ENCODE data around the gene CREG1. TPM values are rescaled to one million over a fixed set of nuclear protein-coding genes. Genes with fewer than 3 reads are reported as not detected.

Gene CREG1
- total RNA-seq = 13.8 and 15.6 TPM in 2 replicates

DNA sequence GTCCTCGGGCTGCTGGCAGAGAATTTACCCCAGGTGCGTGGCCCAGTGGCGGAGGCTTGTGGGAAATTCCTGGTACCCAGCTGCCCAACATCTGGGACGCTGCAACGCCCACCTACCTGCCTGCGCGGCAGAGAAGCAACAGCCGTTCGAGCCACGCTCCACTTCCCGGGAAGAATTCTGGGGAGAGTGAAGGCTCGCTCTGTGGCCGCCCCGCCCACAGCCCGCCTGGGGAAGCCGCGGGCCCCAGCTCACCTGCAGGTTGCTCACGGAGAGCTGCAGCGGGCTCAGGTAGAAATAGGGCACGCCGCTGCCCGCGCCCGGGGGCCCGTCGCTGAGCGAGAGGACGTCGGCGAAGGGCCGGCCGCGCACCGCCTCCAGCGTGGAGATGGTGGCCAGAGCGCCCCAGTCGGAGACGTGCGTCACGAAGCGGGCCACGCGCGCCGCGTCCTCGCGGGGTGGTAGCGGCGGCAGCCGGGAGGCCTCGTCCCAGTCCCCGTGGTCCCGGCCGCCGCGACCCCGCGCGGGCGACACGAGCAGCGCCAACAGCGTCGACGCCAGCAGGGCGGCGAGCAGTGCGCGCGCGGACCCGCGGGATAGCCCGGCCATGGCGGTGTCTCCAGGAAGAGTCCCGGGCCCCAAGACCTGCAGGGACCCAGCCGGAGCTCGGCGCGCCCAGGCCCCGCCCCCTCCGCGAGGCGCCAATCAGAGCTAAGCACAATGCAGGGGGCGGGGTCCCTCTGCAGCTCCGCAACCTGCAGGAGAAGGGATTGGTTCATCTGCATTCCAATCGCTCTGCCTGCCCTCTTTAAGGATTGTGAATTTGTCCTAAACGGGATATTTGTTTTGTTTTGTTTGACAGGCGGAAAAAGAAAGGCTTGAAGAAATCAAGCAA, at the start of gene CREG1:
TSS of gene CREG1 (minus strand) at position 627 of the 892 bp plus-strand sequence.
- Mint-ChIP-seq H3K36me3 (ENCODE audit: low read depth) (no peaks in the 10 kb centered on the region), H3K27me3 (ENCODE audit: low read depth) (peaks cover 8% of the 10 kb centered on the region), H3K9me3 (no peaks in the 10 kb centered on the region), H3K4me1 (ENCODE audit: low read depth) (peaks cover 27% of the 10 kb centered on the region), H3K4me3 (ENCODE audit: low read depth) (peak within 1 kb of the TSS; percentile 86), H3K27ac (peak within 1 kb of the TSS; percentile 40)
- intact Hi-C loops (cut with micrococcal nuclease) = loop anchor here (2.0 to 5.0 kb wide), 3 partner anchors 37 to 384 kb away; partner anchors contain the start of genes DCAF6, MPC2 and POU2F1
- peak; percentile 86 for DNase-seq (ENCODE audit: low spot score)

DNA sequence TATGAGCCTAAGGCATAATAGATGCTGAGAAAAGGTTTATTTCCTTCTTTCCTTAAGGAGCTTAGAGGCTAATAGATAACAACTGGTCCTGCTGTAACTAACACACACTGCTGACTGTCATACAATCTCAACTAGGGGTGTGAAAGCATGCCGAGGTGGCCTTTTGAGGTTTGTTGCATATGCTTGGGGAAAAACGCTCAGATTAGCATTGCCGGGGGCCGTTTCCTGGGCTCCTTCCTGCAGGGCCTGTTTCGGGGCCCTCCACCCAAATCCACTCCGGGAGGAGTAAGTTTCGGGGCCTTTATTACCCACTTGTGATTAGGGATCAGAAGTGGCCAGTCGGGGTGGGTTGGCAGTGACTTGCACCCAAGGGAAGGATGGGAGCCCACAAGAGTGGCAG, 49.3 kb upstream of the CREG1 start:
- Mint-ChIP-seq H3K9me3 (peaks cover 10% of the 10 kb centered on the region), H3K36me3 (ENCODE audit: low read depth) (peaks cover 15% of the 10 kb centered on the region), H3K27ac (peak overlapping the region; percentile 59), H3K4me3 (ENCODE audit: low read depth) (no peak overlapping the region), H3K27me3 (ENCODE audit: low read depth) (no peaks in the 10 kb centered on the region), H3K4me1 (ENCODE audit: low read depth) (peaks cover 46% of the 10 kb centered on the region)
- intact Hi-C loops (cut with micrococcal nuclease) = no loop called here
- no peak for DNase-seq (ENCODE audit: low spot score)

DNA sequence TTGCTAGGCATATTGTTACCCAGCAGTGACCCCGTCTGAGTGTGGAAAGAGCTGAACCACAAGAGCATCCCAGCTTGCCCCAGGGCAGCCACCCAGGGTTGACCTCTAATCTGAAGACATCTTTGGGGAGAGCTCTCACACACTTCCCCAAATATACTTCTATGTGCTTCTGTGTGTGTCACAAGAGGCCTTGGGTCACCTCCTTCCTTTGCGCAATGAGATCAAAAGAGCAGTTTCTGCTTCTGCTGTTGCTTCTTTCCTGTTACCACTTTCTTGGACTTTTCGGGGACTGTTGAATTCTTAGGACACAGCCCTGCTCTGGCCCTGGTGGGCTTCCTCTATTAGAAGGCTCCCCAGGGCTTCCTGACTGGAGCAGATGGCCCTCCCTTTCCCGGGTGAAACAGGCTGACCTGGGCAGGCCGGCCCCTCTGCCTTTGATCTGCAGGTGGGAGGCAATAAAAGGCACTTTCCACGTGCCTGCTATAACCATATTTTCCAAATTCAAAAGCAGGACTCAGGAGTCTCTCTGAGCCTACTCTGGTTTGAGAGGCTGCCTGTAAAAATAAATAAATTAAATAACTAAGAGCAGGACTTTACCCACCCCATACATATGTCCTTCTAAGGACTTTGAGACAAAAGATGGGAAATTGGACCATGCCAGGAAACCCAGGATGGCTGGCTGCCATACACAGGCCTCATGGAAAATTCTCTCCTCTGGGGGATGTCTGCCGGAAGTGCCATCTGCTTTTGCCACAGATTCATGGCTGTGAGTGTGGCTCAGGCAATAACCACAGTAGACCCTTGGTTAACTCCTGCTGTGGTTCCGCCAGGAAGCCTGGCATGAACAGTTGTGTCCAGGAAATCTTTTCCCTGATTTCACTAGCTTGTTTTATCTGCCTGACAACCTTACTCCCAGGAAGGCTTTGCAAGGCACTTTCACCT, 48.2 kb upstream of the CREG1 start:
- intact Hi-C loops (cut with micrococcal nuclease) = loop anchor here (1.0 kb wide), 1 partner anchor 16 kb away; no protein-coding TSS in a partner anchor
- Mint-ChIP-seq H3K9me3 (peaks cover 2% of the 10 kb centered on the region), H3K36me3 (ENCODE audit: low read depth) (peaks cover 7% of the 10 kb centered on the region), H3K27ac (peak overlapping the region; percentile 72), H3K27me3 (ENCODE audit: low read depth) (no peaks in the 10 kb centered on the region), H3K4me1 (ENCODE audit: low read depth) (peaks cover 46% of the 10 kb centered on the region), H3K4me3 (ENCODE audit: low read depth) (peak overlapping the region; percentile 53)
- no peak for DNase-seq (ENCODE audit: low spot score)

DNA sequence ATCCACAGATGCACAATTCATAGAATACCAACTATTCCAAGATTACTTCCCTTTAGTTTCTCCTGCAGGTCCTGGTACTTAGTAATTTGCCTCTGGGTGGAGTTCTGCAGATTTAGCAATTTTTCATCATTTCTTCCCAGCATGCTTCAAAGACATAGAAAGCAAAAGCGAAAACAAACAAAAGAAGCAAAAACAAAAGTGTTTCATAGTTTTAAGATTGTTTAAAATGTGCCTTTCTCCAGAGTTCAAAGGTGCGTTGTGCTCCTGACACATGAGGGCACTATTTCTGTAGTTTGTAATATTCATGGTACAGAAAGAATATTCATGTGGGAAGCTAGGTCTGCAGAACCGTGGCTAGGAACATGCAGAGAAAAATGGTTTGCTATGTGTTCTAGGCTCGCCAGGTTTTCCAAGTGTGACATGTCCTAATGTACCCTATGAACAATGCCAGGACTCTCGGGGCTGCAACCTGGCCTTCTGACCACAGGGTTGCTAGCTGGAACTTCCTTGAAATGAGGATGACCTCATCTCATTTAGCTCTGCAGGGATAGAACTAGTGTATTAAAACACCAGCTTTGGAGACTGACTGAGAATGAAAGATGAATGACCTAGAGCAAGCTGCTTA, 46.5 kb upstream of the CREG1 start:
- peaks cover 4% of the 10 kb centered on the region for H3K36me3 Mint-ChIP-seq (ENCODE audit: low read depth)

DNA sequence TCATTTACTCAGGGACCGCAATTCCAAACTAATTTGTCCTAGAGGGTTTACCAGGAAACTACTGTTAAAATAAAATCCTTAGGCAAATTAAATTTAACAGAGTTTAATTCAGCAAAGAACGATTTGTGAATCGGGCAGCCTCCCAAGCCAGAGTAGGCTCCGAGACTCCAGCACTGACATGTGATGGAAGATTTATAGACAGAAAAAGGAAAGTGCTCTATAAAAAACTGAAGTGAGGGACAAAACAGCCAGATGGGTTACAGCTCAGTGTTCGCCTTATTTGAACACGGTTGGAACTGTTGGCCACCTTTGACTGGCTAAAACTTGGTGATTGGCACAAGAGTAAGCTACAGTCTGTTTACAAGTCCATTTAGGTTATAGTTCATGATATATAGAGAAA, 41.3 kb upstream of the CREG1 start:
- Mint-ChIP-seq H3K36me3 (ENCODE audit: low read depth) (no peaks in the 10 kb centered on the region), H3K27ac (no peak overlapping the region), H3K27me3 (ENCODE audit: low read depth) (peaks cover 2% of the 10 kb centered on the region), H3K4me1 (ENCODE audit: low read depth) (peaks cover 7% of the 10 kb centered on the region), H3K9me3 (no peaks in the 10 kb centered on the region), H3K4me3 (ENCODE audit: low read depth) (no peak overlapping the region)
- intact Hi-C loops (cut with micrococcal nuclease) = no loop called here
- no peak for DNase-seq (ENCODE audit: low spot score)

More for the DNA sequence above, 46.5 kb upstream of the CREG1 start:
- Mint-ChIP-seq H3K27ac (peak overlapping the region; percentile 72), H3K4me1 (ENCODE audit: low read depth) (peaks cover 46% of the 10 kb centered on the region), H3K4me3 (ENCODE audit: low read depth) (peak overlapping the region; percentile 37), H3K9me3 (no peaks in the 10 kb centered on the region), H3K27me3 (ENCODE audit: low read depth) (no peaks in the 10 kb centered on the region)
- intact Hi-C loops (cut with micrococcal nuclease) = loop anchor here (1.0 kb wide), 4 partner anchors 28 to 88 kb away; no protein-coding TSS in a partner anchor
- peak; percentile 38 for DNase-seq (ENCODE audit: low spot score)

DNA sequence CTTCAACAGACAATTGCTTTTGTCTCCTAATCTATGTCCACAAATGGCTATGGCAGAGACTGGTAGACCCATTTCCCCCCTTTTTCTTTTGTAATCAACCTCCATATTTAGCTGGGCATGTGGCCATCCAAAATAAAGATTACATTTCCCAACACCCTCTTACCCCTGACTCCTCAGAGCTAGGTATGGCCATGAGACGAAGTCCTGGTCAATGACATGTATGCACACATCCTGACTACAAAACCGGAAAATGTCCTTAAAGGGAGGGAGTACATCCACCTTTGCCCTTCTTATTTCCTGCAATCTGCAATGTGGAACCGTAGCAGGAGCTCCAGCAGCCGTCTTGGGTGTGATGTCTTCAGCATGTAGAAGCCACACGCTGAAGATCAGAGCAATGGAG, 40.3 kb upstream of the CREG1 start:
- Mint-ChIP-seq H3K4me1 (ENCODE audit: low read depth) (peaks cover 4% of the 10 kb centered on the region), H3K27me3 (ENCODE audit: low read depth) (peaks cover 2% of the 10 kb centered on the region), H3K4me3 (ENCODE audit: low read depth) (no peak overlapping the region), H3K27ac (no peak overlapping the region), H3K36me3 (ENCODE audit: low read depth) (no peaks in the 10 kb centered on the region), H3K9me3 (no peaks in the 10 kb centered on the region)
- intact Hi-C loops (cut with micrococcal nuclease) = no loop called here
- no peak for DNase-seq (ENCODE audit: low spot score)

DNA sequence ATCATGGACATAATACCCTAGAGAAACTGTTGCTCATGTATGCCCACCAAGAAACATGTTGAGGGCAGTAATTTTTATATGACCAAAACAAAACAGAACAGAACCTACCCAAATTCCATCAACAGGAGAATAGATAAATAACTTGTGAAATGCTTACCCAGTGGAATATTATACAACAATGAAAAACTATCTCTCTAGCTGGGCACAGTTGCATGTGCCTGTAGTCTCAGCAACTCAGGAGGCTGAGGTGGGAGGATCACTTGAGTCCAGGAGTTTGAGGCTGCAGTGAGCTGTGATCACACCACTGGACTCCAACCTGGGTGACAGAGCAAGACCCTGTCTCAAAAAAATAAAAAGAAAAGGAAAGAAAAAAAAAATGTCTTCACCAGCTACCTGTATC, 38.9 kb upstream of the CREG1 start:
- no peak overlapping the region for H3K4me3 Mint-ChIP-seq (ENCODE audit: low read depth)
- H3K27ac Mint-ChIP-seq = no peak overlapping the region
- no peak for DNase-seq (ENCODE audit: low spot score)

DNA sequence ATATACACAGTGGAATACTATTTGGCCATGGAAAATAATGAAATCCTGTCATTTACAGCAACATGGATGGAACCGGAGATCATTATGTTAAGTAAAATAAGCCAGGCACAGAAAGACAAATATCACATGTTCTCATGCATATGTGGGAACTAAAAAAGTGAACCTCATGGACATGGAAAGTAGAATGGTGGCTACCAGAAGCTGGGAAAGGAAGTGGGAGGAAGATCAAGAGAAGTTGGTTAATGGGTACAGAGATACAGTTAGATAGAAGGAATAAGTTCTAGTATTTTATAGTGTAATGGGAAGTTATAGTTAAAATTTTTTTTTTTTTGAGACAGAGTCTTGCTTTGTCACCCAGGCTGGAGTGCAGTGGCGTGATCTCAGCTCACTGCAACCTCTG, 34.8 kb upstream of the CREG1 start:
- H3K36me3 Mint-ChIP-seq (ENCODE audit: low read depth) = no peaks in the 10 kb centered on the region
- H3K4me3 Mint-ChIP-seq (ENCODE audit: low read depth) = no peak overlapping the region
- no peak overlapping the region for H3K27ac Mint-ChIP-seq
- no peak for DNase-seq (ENCODE audit: low spot score)
- H3K4me1 Mint-ChIP-seq (ENCODE audit: low read depth) = no peaks in the 10 kb centered on the region
- no peaks in the 10 kb centered on the region for H3K27me3 Mint-ChIP-seq (ENCODE audit: low read depth)
- H3K9me3 Mint-ChIP-seq = no peaks in the 10 kb centered on the region
- intact Hi-C loops (cut with micrococcal nuclease) = no loop called here

More for the DNA sequence above, 38.9 kb upstream of the CREG1 start:
- H3K9me3 Mint-ChIP-seq = no peaks in the 10 kb centered on the region
- intact Hi-C loops (cut with micrococcal nuclease) = no loop called here
- H3K4me1 Mint-ChIP-seq (ENCODE audit: low read depth) = no peaks in the 10 kb centered on the region
- no peaks in the 10 kb centered on the region for H3K36me3 Mint-ChIP-seq (ENCODE audit: low read depth)
- peaks cover 2% of the 10 kb centered on the region for H3K27me3 Mint-ChIP-seq (ENCODE audit: low read depth)

DNA sequence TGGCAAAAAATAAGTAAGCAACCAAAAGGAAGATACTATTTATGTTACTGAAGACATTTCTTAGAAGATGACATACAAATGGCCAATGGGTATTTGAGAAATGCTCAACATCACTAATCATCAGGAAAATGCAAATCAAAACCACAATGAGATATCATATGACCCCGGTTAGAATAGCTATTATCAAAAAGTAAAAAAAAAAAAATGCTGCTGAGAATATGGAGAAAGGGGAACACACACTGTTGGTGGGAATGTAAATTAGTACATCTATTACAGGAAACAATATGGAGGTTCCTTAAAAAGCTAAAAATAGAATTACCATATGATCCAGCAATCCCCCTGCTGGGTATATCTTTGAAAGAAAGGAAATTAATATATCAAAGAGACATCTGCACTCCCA, 34.3 kb upstream of the CREG1 start:
- Mint-ChIP-seq H3K4me1 (ENCODE audit: low read depth) (no peaks in the 10 kb centered on the region), H3K9me3 (no peaks in the 10 kb centered on the region), H3K36me3 (ENCODE audit: low read depth) (no peaks in the 10 kb centered on the region), H3K4me3 (ENCODE audit: low read depth) (no peak overlapping the region), H3K27me3 (ENCODE audit: low read depth) (no peaks in the 10 kb centered on the region), H3K27ac (no peak overlapping the region)
- no peak for DNase-seq (ENCODE audit: low spot score)
- intact Hi-C loops (cut with micrococcal nuclease) = no loop called here

DNA sequence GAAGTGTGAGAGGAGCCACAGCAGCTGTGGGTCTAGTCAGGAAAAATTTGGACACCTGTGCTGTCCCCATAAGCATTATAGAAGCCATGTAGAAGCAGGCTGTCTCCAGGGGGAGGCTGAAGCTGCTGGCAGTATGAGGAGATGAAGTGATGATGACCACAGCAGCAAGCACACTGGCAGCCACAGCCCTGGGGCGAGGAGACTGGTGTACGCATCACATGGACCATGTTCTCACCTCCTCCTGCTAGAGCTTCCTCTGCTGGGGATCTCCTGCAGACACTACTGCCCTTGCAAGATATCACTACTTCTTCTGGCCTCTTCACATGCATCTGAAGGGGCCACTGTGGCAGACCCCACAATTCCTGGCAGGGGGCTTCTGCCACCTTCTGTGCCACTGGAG, 33.8 kb upstream of the CREG1 start:
- intact Hi-C loops (cut with micrococcal nuclease) = no loop called here
- H3K36me3 Mint-ChIP-seq (ENCODE audit: low read depth) = no peaks in the 10 kb centered on the region
- no peaks in the 10 kb centered on the region for H3K4me1 Mint-ChIP-seq (ENCODE audit: low read depth)
- DNase-seq (ENCODE audit: low spot score) = no peak
- H3K4me3 Mint-ChIP-seq (ENCODE audit: low read depth) = no peak overlapping the region
- no peaks in the 10 kb centered on the region for H3K9me3 Mint-ChIP-seq
- H3K27ac Mint-ChIP-seq = no peak overlapping the region
- H3K27me3 Mint-ChIP-seq (ENCODE audit: low read depth) = no peaks in the 10 kb centered on the region

DNA sequence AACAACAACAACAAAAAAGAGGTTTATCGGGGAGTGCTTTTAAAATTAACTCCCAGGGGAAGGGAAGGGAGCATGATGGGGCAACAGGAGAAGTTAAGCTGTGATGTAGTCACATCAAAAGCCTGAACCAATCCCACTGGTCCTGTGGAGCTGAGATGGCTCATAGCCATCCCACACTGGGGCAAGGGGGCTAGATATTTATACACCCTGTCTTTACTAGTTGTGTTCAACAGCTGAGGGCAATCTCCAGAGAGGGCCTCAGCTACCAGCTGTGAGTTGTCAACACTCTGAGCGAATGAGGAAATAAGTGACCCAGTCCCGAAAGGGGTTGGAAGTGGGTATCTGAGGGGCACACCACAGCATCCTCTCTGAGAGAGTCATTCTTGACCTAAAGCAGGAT, 31.0 kb upstream of the CREG1 start:
- no peak overlapping the region for H3K27ac Mint-ChIP-seq

DNA sequence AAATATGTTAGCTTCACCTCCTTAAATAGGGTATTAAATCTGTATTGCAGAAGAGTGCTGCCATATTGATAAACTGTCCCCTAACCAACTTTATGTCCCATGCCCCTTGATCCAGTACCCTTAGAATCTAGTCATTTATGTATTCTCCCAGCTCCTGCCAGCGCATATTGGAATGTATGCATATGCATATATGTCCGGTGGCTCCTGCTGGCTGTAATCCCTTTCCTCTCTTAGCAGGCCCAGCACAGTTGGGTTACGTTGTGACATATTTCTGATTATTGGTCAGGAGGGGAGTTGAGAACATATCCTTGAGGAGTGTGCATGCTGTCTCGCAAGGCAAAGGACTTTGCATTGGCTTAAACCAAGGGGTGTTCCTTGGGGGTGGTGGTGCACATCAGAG, 29.2 kb upstream of the CREG1 start:
- H3K9me3 Mint-ChIP-seq = no peaks in the 10 kb centered on the region
- H3K36me3 Mint-ChIP-seq (ENCODE audit: low read depth) = no peaks in the 10 kb centered on the region
- no peaks in the 10 kb centered on the region for H3K4me1 Mint-ChIP-seq (ENCODE audit: low read depth)
- intact Hi-C loops (cut with micrococcal nuclease) = no loop called here
- H3K27me3 Mint-ChIP-seq (ENCODE audit: low read depth) = peaks cover 7% of the 10 kb centered on the region
- H3K27ac Mint-ChIP-seq = no peak overlapping the region
- H3K4me3 Mint-ChIP-seq (ENCODE audit: low read depth) = no peak overlapping the region
- no peak for DNase-seq (ENCODE audit: low spot score)

More for the DNA sequence above, 31.0 kb upstream of the CREG1 start:
- no peaks in the 10 kb centered on the region for H3K9me3 Mint-ChIP-seq
- H3K4me1 Mint-ChIP-seq (ENCODE audit: low read depth) = no peaks in the 10 kb centered on the region
- H3K4me3 Mint-ChIP-seq (ENCODE audit: low read depth) = no peak overlapping the region
- intact Hi-C loops (cut with micrococcal nuclease) = no loop called here
- H3K36me3 Mint-ChIP-seq (ENCODE audit: low read depth) = no peaks in the 10 kb centered on the region
- H3K27me3 Mint-ChIP-seq (ENCODE audit: low read depth) = peaks cover under 1% of the 10 kb centered on the region
- DNase-seq (ENCODE audit: low spot score) = no peak
